ENCODE results near the gene PIAS4.

DNA sequence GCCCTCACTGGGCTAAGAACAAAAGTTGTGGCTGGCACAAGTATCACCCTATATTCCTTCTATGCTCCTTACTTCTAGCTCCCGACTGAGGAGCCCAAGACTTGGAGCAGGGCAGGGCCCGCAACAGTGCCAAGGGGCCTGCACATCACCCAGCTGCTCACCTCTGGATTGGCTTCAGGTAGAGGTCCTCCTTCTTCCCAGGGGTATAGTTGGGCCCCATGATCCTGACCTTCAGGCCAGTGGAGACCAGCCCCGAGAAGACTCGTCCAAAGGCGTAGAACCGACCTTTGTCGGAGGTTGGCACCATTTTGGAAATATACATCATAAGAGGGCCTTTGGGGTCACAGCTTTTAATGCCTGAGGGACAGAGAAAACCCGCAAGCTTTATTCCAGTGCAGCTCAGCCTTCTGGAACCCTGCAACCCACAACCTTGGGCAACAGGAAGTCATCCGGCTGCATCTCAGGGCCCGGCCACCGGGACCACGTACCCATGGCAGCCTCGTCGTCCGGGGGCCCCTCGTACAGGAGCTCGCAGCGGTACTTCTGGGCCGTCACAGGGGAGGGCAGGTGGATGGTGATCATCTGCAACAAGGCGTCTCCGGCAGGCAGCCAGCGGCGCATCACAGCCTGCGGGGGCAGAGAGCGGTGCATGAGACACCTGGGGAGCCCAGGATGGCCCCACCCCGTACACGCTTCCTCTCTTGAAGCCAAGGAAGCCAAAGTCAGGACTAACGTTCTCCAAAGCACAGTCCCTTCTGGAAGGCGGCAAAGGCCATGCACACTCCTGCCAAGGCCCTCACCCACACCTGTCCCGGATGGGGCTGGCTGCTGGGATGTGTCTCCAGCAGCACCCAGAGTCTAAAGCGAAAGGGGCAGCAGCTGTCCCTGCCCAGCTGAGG is 26.9 kb upstream of the PIAS4 start:
- TF ChIP-seq, protein P1, sequence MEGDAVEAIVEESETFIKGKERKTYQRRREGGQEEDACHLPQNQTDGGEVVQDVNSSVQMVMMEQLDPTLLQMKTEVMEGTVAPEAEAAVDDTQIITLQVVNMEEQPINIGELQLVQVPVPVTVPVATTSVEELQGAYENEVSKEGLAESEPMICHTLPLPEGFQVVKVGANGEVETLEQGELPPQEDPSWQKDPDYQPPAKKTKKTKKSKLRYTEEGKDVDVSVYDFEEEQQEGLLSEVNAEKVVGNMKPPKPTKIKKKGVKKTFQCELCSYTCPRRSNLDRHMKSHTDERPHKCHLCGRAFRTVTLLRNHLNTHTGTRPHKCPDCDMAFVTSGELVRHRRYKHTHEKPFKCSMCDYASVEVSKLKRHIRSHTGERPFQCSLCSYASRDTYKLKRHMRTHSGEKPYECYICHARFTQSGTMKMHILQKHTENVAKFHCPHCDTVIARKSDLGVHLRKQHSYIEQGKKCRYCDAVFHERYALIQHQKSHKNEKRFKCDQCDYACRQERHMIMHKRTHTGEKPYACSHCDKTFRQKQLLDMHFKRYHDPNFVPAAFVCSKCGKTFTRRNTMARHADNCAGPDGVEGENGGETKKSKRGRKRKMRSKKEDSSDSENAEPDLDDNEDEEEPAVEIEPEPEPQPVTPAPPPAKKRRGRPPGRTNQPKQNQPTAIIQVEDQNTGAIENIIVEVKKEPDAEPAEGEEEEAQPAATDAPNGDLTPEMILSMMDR (optimal IDR thresholded peaks at IDR 0.05 in 1 of 3, IDR thresholded peaks at IDR 0.05 in 1 of 3, conservative IDR thresholded peaks at IDR 0.05 in 1 of 3; ENCODE audit: extremely low read depth in 1 of 3, insufficient read depth in 2 of 3, low read length in 3 of 3), result no peak
- no peak for TF ChIP-seq EZH2 (IDR thresholded peaks at IDR 0.05; ENCODE audit: low read length)
